Measurements from ENCODE around the gene IPCEF1. TPM values are rescaled to one million over a fixed set of nuclear protein-coding genes. Genes with fewer than 3 reads are reported as not detected.

The IPCEF1 gene
- polyA plus RNA-seq, 1 experiment = 0.35 TPM

- no peaks in the 10 kb centered on the region for H3K9me3 ChIP-seq (ENCODE audit: control insufficient read depth, insufficient read depth, low read length)
- ChIA-PET POLR2A (no interaction called here), CTCF (no interaction called here)
- H3K27ac ChIP-seq (ENCODE audit: low read depth, low read length) = no peak overlapping the region
- no peaks in the 10 kb centered on the region for H3K27me3 ChIP-seq (ENCODE audit: control insufficient read depth, insufficient read depth, low read length)
- TF ChIP-seq CTCF (IDR thresholded peaks at IDR 0.05; ENCODE audit: low read depth, low read length) = no peak
- H3K4me3 ChIP-seq (ENCODE audit: low read depth, low read length) = no peak overlapping the region
- no peak for DNase-seq (ENCODE audit: low read depth, low spot score)
Observed at GRCh38 chr6:154367839-154368695, 11.5 kb upstream of the IPCEF1 start.

DNA sequence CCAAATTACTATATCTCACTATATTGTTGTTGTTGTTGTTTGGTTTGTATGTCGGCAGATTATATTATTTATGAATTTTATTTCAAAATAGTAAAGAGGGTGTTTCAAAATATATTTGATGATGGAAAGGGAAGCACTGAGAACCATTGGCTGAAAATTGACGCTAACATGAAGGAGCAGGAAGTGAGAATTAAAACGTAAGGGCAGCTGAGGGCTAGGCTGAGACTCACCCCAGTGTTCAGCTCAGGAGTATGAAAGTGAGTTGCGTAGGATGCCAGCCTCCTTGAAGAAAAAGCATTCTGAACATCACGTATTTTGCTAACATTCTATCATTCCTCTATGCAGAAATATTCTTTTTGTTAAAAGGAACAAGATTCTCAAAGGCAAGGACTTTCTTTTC lies 10.7 kb upstream of the IPCEF1 start:
- TF ChIP-seq CTCF (IDR thresholded peaks at IDR 0.05; ENCODE audit: low read depth, low read length) = no peak
- no peaks in the 10 kb centered on the region for H3K9me3 ChIP-seq (ENCODE audit: control insufficient read depth, insufficient read depth, low read length)

GRCh38 chr6:154363821-154364220 lies 7.2 kb upstream of the IPCEF1 start:
- Histone ChIP-seq H3K4me3 (ENCODE audit: low read depth, low read length) (no peak overlapping the region), H3K27ac (ENCODE audit: low read depth, low read length) (no peak overlapping the region), H3K27me3 (ENCODE audit: control insufficient read depth, insufficient read depth, low read length) (no peaks in the 10 kb centered on the region), H3K9me3 (ENCODE audit: control insufficient read depth, insufficient read depth, low read length) (no peaks in the 10 kb centered on the region; the same call in 1 of the 2 replicates)
- no peak for TF ChIP-seq CTCF (IDR thresholded peaks at IDR 0.05; ENCODE audit: low read depth, low read length)
- POLR2A ChIA-PET = interaction anchor here (0.9 kb wide), 1 partner anchor 46 kb away, joined by 8 read pairs; no protein-coding TSS in a partner anchor
- CTCF ChIA-PET = interaction anchor here (0.8 kb wide), 1 partner anchor 12 kb away, joined by 3 read pairs; no protein-coding TSS in a partner anchor
- no peak for DNase-seq (ENCODE audit: low read depth, low spot score)

More for the DNA sequence above, 10.7 kb upstream of the IPCEF1 start:
- Histone ChIP-seq H3K27ac (ENCODE audit: low read depth, low read length) (no peak overlapping the region), H3K27me3 (ENCODE audit: control insufficient read depth, insufficient read depth, low read length) (no peaks in the 10 kb centered on the region), H3K4me3 (ENCODE audit: low read depth, low read length) (no peak overlapping the region)
- ChIA-PET CTCF (no interaction called here), POLR2A (no interaction called here)
- DNase-seq (ENCODE audit: low read depth, low spot score) = no peak

DNA sequence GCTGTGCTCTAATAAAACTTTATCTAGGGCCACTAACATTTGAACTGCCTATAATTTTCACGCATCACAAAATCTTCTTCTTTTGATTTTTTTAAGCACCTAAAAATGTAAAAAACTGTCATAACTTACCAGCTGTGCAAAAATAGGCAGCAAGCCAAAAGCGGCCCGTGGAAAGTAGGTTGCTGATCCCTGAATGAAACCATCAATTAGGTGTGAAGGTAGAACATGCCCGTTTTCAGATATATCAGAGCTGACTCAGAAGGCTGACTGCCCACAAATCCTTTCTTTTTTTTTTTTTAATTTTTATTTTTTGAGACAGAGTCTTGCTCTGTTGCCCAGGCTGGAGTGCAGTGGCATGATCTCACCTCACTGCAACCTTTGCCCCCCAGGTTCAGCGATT lies 4.9 kb upstream of the IPCEF1 start:
- no peak for TF ChIP-seq CTCF (IDR thresholded peaks at IDR 0.05; ENCODE audit: low read depth, low read length)
- ChIA-PET CTCF (no interaction called here), POLR2A (no interaction called here)
- no peak for DNase-seq (ENCODE audit: low read depth, low spot score)
- Histone ChIP-seq H3K27ac (ENCODE audit: low read depth, low read length) (no peak overlapping the region), H3K9me3 (ENCODE audit: control insufficient read depth, insufficient read depth, low read length) (no peaks in the 10 kb centered on the region; the same call in 1 of the 2 replicates), H3K4me3 (ENCODE audit: low read depth, low read length) (no peak overlapping the region), H3K27me3 (ENCODE audit: control insufficient read depth, insufficient read depth, low read length) (no peaks in the 10 kb centered on the region)

DNA sequence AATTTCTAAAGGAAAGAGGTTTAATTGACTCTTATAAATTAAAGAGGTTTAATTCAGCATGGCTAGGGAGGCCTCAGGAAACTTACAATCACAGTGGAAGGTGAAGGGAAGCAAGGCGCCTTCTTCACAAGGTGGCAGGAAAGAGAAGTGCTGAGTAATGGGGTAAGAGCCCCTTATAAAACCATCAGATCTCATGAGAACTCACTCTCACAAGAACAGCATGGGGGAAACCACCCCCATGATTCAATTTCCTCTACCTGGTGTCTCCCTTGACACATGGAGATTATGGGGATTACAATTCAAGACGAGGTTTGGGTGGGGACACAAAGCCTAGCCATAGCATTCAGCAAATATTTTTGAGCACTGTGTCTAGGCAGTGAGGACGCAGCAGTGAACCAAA lies 3.9 kb upstream of the IPCEF1 start:
- H3K4me3 ChIP-seq (ENCODE audit: low read depth, low read length) = no peak overlapping the region
- DNase-seq (ENCODE audit: low read depth, low spot score) = no peak
- POLR2A ChIA-PET = no interaction called here
- CTCF ChIA-PET = no interaction called here
- no peak for TF ChIP-seq CTCF (IDR thresholded peaks at IDR 0.05; ENCODE audit: low read depth, low read length)
- no peaks in the 10 kb centered on the region; the same call in 1 of the 2 replicates for H3K9me3 ChIP-seq (ENCODE audit: control insufficient read depth, insufficient read depth, low read length)
- H3K27me3 ChIP-seq (ENCODE audit: control insufficient read depth, insufficient read depth, low read length) = no peaks in the 10 kb centered on the region
- no peak overlapping the region for H3K27ac ChIP-seq (ENCODE audit: low read depth, low read length)

All from AG04450 (cell line).